Heart left ventricle (tissue), 13 donors: ENCODE results near the gene ETV3.

Experiments
- CTCF ChIP-seq, 12 donors: fragments of 200-600 bp; sonication (generic) in 4 of 12; IDR thresholded peaks; one replicate each; pipeline versions ENCODE4 v1.5.0 to v1.8.0; 2018 to 2022; ENCODE audit warnings: antibody characterized with exemption in 12 of 12, mild to moderate bottlenecking in 5 of 12
- POLR2A ChIP-seq, 2 donors: fragments of 450-650 bp; IDR thresholded peaks; one replicate each; pipeline ENCODE4 v1.6.1; 2017; ENCODE audit warnings: antibody characterized with exemption in 2 of 2, mild to moderate bottlenecking in 2 of 2, moderate library complexity in 2 of 2
- donor health status: ischemic (EF 13 %, LVEDD 7.1; RV severe dilation, severe dysfunction).
- donor health status: DM: no; HTN: yes; CAD: no.
- donor health status: DM: no; HTN: no; CAD: no.
- donor health status: ischemic (EF 25% LVEDD 6.9; RV normal size, moderate dysfunction).
- donor health status: ischemic (EF 25% LVEDD 5.7; RV mildly dilated, moderate dysfunction).
- donor health status: ischemic (EF 35%, LVEDD 5.7; RV mildly dilated, moderate dysfunction).
- donor health status: nonischemic (EF 11% LVEDD 7.7; RV severe dilation, severe dysfunction).
- donor health status: DM: yes; HTN: yes; CAD: no.
- donor health status: PGD.
- donor health status: ischemic (EF 29% LVEDD 5.4; RV normal size, mild dysfunction).
- donor health status: nonischemic (EF 23%, LVEDD 6.1; RV moderate dilation, normal function).

- TF ChIP-seq CTCF (IDR thresholded peaks at IDR 0.05) (no peak), POLR2A (IDR thresholded peaks at IDR 0.05) (no peak)
Observed at GRCh38 chr1:157139052-157139715, 989 bp upstream of the ETV3 start.
